ENCODE data around the gene KCNV2. TPM values are rescaled to one million over a fixed set of nuclear protein-coding genes. Genes with fewer than 3 reads are reported as not detected.

KCNV2 gene
- total RNA-seq, 1 donor from 2014 or later: not detected

DNA sequence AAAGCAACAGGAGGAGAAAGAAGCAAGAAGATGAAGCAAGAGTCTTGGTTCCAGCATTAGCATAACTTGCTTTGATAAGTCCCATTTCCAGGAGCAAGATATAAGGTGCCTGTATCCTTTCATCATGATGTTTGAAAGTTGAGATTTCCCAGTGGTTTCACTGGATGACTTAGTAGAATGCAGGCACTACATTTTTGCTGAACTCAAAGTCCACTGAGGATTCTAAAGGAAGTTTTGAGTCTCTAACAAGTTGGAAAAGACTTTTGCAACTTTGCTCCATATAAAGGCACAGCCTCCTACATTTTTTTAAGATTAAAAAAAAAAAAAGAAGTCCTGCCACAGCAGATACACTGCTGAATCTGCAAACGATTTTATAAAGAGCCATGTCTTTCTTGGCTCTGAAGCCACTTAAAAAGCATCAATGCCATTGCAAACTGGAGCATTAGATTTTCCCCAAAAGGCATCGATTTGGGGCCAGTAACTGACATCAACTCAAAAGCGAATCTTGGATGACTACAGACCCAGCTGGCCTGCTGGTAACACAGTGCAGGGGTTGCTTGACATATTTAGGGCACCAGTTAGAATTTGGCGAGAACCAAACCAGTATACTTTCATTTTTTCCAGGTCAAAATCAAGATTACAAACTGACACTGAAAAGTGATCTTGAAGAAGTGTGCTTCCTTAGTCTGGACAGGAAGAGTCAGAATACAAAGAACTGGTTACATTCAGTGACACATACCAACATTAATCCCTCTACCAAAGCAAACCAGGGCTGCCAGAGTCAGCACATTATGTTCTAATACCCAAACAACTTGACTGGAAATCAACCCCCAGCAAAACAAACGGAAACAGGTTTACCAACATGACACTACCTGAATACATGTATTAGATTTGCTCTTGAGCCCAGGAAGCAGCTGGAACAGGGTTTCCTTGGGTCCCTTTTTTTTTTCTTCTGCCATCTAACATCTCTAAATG, 39.1 kb upstream of the KCNV2 start:
- DNase-seq (ENCODE audit: low spot score in 2 of 2): no peak
- H3K9me3 ChIP-seq: no peaks in the 10 kb centered on the region
- TF ChIP-seq CTCF (IDR thresholded peaks at IDR 0.05): no peak
- H3K4me3 ChIP-seq: no peak overlapping the region
- no peaks in the 10 kb centered on the region for H3K36me3 ChIP-seq
- H3K4me1 ChIP-seq: no peaks in the 10 kb centered on the region
- no peak overlapping the region for H3K27ac ChIP-seq
- H3K27me3 ChIP-seq: no peaks in the 10 kb centered on the region
- intact Hi-C loops (cut with DNase I): loop anchor here (5.0 kb wide), 1 partner anchor 44 kb away; no protein-coding TSS in a partner anchor

DNA sequence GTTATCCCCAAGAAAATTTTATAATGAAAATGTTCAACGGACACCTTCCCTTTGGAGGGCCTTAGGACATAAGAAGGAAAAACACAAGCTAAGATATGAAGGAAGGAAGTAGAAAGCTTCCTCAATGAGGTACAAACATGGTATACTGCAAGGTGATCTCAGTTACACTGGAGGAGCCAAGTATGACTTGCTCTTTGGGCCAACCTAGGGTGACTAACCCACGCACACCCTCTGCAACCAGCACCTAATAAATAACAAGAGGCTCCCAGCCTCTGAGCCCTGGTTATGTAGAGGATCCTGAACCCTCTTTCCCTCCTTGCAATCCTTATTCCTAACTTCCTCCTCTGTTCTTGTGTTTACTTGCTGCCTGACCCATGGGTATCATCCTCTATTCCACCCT, 38.3 kb upstream of the KCNV2 start:
- no peaks in the 10 kb centered on the region for H3K4me1 ChIP-seq
- H3K4me3 ChIP-seq: no peak overlapping the region
- intact Hi-C loops (cut with DNase I): loop anchor here (5.0 kb wide), 1 partner anchor 43 kb away; no protein-coding TSS in a partner anchor
- no peaks in the 10 kb centered on the region for H3K27me3 ChIP-seq
- H3K27ac ChIP-seq: no peak overlapping the region
- no peaks in the 10 kb centered on the region for H3K9me3 ChIP-seq
- no peaks in the 10 kb centered on the region for H3K36me3 ChIP-seq
- DNase-seq (ENCODE audit: low spot score in 2 of 2): no peak
- TF ChIP-seq CTCF (IDR thresholded peaks at IDR 0.05): no peak

DNA sequence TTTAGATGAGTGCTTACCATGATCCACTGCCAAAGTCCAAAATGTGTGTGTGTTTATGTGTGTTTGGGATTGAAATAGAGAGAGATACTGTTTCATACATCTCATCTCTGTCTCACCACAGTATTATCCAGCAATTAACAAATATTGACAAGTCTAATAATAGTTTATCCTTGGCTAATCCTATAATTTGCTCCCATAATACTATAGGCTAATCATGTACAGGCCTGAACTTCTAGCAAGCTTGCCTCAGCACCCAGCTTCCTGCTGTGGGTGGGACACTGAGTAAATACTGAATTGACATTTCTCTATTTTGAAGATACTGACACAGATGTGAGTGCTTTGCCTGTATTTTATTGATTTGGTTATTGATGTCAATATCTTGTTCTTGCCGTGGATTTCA, 35.3 kb upstream of the KCNV2 start:
- intact Hi-C loops (cut with DNase I): no loop called here
- H3K9me3 ChIP-seq: no peaks in the 10 kb centered on the region
- no peaks in the 10 kb centered on the region for H3K27me3 ChIP-seq
- H3K4me3 ChIP-seq: no peak overlapping the region
- TF ChIP-seq CTCF (IDR thresholded peaks at IDR 0.05): no peak
- no peak overlapping the region for H3K27ac ChIP-seq
- no peak for DNase-seq (ENCODE audit: low spot score in 2 of 2)
- no peaks in the 10 kb centered on the region for H3K4me1 ChIP-seq
- H3K36me3 ChIP-seq: no peaks in the 10 kb centered on the region

DNA sequence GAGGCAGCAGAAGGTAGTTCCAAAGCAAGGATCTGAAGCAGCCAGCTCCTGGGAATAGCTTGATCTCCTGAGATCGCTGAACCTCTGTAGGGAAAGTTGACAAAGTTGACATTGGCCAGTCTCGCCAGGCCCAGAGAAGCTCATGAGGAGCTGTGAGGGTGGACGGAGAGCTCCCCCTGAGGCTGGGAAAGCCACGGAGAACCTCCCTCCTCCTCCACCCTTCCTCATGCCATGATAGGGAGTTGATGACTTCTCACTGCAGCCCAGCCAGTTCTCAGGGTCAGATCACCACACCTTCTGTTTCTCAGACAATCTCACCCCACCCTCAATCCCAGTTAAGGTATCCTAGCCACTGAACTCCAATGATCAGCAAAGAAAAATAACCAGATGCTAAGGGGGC, 30.4 kb upstream of the KCNV2 start:
- Histone ChIP-seq H3K36me3 (no peaks in the 10 kb centered on the region), H3K27ac (no peak overlapping the region), H3K9me3 (no peaks in the 10 kb centered on the region), H3K4me1 (no peaks in the 10 kb centered on the region), H3K27me3 (no peaks in the 10 kb centered on the region), H3K4me3 (no peak overlapping the region)
- no peak for TF ChIP-seq CTCF (IDR thresholded peaks at IDR 0.05)
- intact Hi-C loops (cut with DNase I): no loop called here
- no peak for DNase-seq (ENCODE audit: low spot score in 2 of 2)

- no peak overlapping the region for H3K4me3 ChIP-seq
- no peaks in the 10 kb centered on the region for H3K27me3 ChIP-seq
- H3K9me3 ChIP-seq: no peaks in the 10 kb centered on the region
- intact Hi-C loops (cut with DNase I): no loop called here
- H3K27ac ChIP-seq: no peak overlapping the region
- H3K4me1 ChIP-seq: no peaks in the 10 kb centered on the region
- H3K36me3 ChIP-seq: no peaks in the 10 kb centered on the region
- no peak for TF ChIP-seq CTCF (IDR thresholded peaks at IDR 0.05)
- DNase-seq (ENCODE audit: low spot score in 2 of 2): no peak
Measured at GRCh38 chr9:2688636-2689035, 28.7 kb upstream of the KCNV2 start.
